Esophagus squamous epithelium (tissue), 5 donors: ENCODE results near the gene TNS1. TPM values are rescaled to one million over a fixed set of nuclear protein-coding genes. Genes with fewer than 3 reads are reported as not detected.

Source experiments
- DNase-seq: peaks from one replicate; lab custom pipeline; 2025; lab: John Stamatoyannopoulos, UW
- H3K27ac ChIP-seq, 4 donors: fragments of 200-600 bp; sonication (generic); one replicate each; pipeline ENCODE4 v1.5.1; 2016 to 2019; ENCODE audit warnings: mild to moderate bottlenecking in 1 of 4
- H3K27me3 ChIP-seq, 4 donors: fragments of 200-600 bp; sonication (generic); 1 replicate in 3 of 4; 2 replicates in 1 of 4; pipeline versions ENCODE4 v1.5.1 to v1.6.0; 2017 to 2021; ENCODE audit warnings: antibody characterized with exemption in 1 of 4
- H3K36me3 ChIP-seq, 3 donors: fragments of 200-600 bp; sonication (generic); one replicate each; pipeline ENCODE4 v1.5.1; 2016 to 2019
- H3K4me1 ChIP-seq, 3 donors: fragments of 200-600 bp; sonication (generic); one replicate each; pipeline ENCODE4 v1.5.1; 2017 to 2019
- H3K4me3 ChIP-seq, 4 donors: fragments of 200-600 bp; sonication (generic); 1 replicate in 3 of 4; 2 replicates in 1 of 4; pipeline ENCODE4 v1.5.1; 2016 to 2019; ENCODE audit warnings: mild to moderate bottlenecking in 2 of 4, moderate library complexity in 1 of 4
- H3K9me3 ChIP-seq, 3 donors: fragments of 200-600 bp; sonication (generic); one replicate each; pipeline ENCODE4 v1.5.1; 2016 to 2019
- CTCF ChIP-seq, 6 experiments: fragments of 450-650 bp in 4 of 6; fragments of 200-600 bp in 2 of 6; sonication (generic) in 2 of 6; IDR thresholded peaks; one replicate each; pipeline ENCODE4 v1.5.1; 2016 to 2019; ENCODE audit warnings: antibody characterized with exemption in 6 of 6, mild to moderate bottlenecking in 4 of 6, moderate library complexity in 4 of 6
- POLR2A ChIP-seq, 4 donors: fragments of 450-650 bp; IDR thresholded peaks; one replicate each; pipeline ENCODE4 v1.6.1; 2017; ENCODE audit warnings: antibody characterized with exemption in 4 of 4, mild to moderate bottlenecking in 4 of 4, moderate library complexity in 3 of 4
- WGBS, 2 donors: methylation state at CpG; one replicate each; pipeline ENCODE4 v1.1.5; 2018; 5-methylcytosine and 5-hydroxymethylcytosine counted together
- intact Hi-C: fragments of 100-400 bp; cut with DNase I; formaldehyde crosslinking; loops from one replicate; pipeline ENCODE4 v1.15.0; 2022
- total RNA-seq, 4 donors: library from RNA; depleted of rRNA; stranded (reverse); fragments of >200 nt; gene quantifications; one replicate each; pipeline ENCODE4 v1.1.0, GENCODE V29; 2016
- donor health status: DM: yes; HTN: yes; CAD: no.

TNS1 gene
- total RNA-seq, 4 donors from 2014 or later = 34.7 to 201 (median 59.2) TPM

- Histone ChIP-seq H3K9me3 (no peaks in the 10 kb centered on the region), H3K27me3 (no peaks in the 10 kb centered on the region), H3K36me3 (peaks cover 9 to 60% (median 10%) of the 10 kb centered on the region in 3 donors), H3K27ac (peak overlapping the region in 3 of 4 donors; percentile 36 to 76 (median 68)), H3K4me1 (peaks cover 12 to 90% (median 34%) of the 10 kb centered on the region in 3 donors), H3K4me3 (no peak overlapping the region)
- WGBS, 2 donors = 51 to 76% methylated on average over 3 to 6 of the region's 6 CpGs
- no peak for DNase-seq
- intact Hi-C loops = no loop called here
- no peak for TF ChIP-seq CTCF (IDR thresholded peaks at IDR 0.05)
- TF ChIP-seq POLR2A (IDR thresholded peaks at IDR 0.05) = no peak
Observed at GRCh38 chr2:217826520-217826919, 176.3 kb downstream of the TNS1 start.

DNA sequence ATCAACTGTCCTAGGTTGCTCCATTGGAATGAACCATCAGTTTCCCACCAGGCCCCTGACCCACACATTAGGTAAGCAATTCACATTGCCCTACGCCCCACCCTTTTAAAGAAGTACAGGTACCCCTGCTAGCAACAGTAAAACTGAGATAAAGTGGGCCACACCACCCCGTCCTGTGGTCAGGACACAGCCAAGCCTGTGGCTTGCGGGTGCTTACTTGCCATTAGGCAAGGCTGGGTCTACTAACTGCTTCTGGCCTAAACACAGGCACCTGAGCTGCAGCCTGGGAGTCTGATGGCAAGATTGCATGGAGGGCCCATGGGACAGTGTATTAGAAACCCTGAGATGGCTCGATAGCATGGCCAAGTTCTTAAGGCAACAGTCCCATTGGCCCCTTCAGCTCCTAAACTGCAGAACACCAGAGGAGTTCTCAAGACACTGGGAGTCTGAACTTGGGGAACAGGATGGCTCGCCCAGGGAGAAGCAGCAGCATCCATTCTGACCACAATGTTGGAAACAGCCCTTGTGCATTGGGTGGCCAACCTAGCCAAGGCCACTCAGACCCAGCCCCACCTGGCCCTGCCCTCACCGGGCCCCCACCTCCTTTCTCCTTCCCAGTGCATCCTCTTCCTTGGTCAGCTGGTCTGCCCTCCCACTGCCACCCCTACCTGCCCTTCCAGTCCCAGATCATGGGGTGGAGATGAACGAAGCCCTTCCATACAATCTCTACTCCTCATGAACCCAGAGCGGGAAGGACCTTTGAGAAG is 177.1 kb downstream of the TNS1 start:
- WGBS, 2 donors = 86 to 87% methylated on average over 5 to 6 of the region's 8 CpGs
- no peak overlapping the region for H3K4me3 ChIP-seq
- peaks cover 2 to 60% (median 8%) of the 10 kb centered on the region in 3 donors for H3K36me3 ChIP-seq
- H3K27me3 ChIP-seq = no peaks in the 10 kb centered on the region
- no peak for DNase-seq
- TF ChIP-seq POLR2A (IDR thresholded peaks at IDR 0.05) (no peak), CTCF (IDR thresholded peaks at IDR 0.05) (no peak)
- intact Hi-C loops = no loop called here
- no peaks in the 10 kb centered on the region for H3K9me3 ChIP-seq
- peaks cover 12 to 93% (median 35%) of the 10 kb centered on the region in 3 donors for H3K4me1 ChIP-seq
- peak overlapping the region; percentile 19 to 76 (median 52) for H3K27ac ChIP-seq

GRCh38 chr2:217824223-217824622 is 178.6 kb downstream of the TNS1 start:
- Histone ChIP-seq H3K36me3 (peaks cover 0 to 60% (median 0%) of the 10 kb centered on the region in 3 donors), H3K4me3 (no peak overlapping the region), H3K4me1 (peaks cover 12 to 95% (median 40%) of the 10 kb centered on the region in 3 donors), H3K27ac (peak overlapping the region in 3 of 4 donors; percentile 28 to 76 (median 68)), H3K27me3 (no peaks in the 10 kb centered on the region), H3K9me3 (no peaks in the 10 kb centered on the region)
- TF ChIP-seq CTCF (IDR thresholded peaks at IDR 0.05) (no peak), POLR2A (IDR thresholded peaks at IDR 0.05) (no peak)
- intact Hi-C loops = no loop called here
- WGBS, 2 donors = 57 to 74% methylated on average over 2 of the region's 4 CpGs
- DNase-seq = no peak

DNA sequence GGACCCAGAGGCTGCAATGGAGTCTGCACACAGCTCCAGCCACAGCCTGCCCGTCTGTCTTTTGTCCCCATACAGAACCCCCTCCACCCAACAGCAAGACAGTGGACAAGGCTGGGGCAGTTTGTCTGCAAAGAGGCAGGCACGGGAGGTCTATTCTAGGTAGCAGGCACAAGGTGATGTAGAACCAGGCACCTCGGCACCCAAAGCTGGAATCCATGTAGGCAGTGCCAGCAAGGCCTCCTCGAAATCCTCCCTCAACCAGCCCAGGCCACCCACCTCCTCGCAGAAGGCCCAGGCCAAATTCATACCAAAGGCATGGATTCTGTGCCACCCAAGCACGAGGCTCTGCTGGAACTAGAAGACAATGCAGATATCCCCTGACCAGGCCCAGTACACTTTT is 179.2 kb downstream of the TNS1 start:
- H3K36me3 ChIP-seq = peaks cover 0 to 60% (median 3%) of the 10 kb centered on the region in 3 donors

More for the DNA sequence above, 179.2 kb downstream of the TNS1 start:
- H3K4me1 ChIP-seq = peaks cover 12 to 94% (median 38%) of the 10 kb centered on the region in 3 donors
- H3K27ac ChIP-seq = peak overlapping the region in 3 of 4 donors; percentile 28 to 76 (median 68)
- 17 to 33% methylated on average over 1 of the region's 6 CpGs for WGBS, 2 donors
- no peaks in the 10 kb centered on the region for H3K9me3 ChIP-seq
- intact Hi-C loops = no loop called here
- no peak overlapping the region for H3K4me3 ChIP-seq
- TF ChIP-seq POLR2A (IDR thresholded peaks at IDR 0.05) (no peak), CTCF (IDR thresholded peaks at IDR 0.05) (no peak)
- no peak for DNase-seq
- H3K27me3 ChIP-seq = no peaks in the 10 kb centered on the region
